Fibroblast of skin of left quadriceps (primary cell): ENCODE measurements around the gene PREX1.
"Not testable (repeated sequence)": the region's sequence is repeated elsewhere in the genome, so short reads cannot be mapped to it uniquely, and the experiment has no call there.

Source experiments
- DNase-seq, 2 experiments: peaks; one replicate each; pipeline ENCODE4 v3.0.0-alpha.2; 2013; ENCODE audit warnings: low read depth in 2 of 2

Gene PREX1

DNA sequence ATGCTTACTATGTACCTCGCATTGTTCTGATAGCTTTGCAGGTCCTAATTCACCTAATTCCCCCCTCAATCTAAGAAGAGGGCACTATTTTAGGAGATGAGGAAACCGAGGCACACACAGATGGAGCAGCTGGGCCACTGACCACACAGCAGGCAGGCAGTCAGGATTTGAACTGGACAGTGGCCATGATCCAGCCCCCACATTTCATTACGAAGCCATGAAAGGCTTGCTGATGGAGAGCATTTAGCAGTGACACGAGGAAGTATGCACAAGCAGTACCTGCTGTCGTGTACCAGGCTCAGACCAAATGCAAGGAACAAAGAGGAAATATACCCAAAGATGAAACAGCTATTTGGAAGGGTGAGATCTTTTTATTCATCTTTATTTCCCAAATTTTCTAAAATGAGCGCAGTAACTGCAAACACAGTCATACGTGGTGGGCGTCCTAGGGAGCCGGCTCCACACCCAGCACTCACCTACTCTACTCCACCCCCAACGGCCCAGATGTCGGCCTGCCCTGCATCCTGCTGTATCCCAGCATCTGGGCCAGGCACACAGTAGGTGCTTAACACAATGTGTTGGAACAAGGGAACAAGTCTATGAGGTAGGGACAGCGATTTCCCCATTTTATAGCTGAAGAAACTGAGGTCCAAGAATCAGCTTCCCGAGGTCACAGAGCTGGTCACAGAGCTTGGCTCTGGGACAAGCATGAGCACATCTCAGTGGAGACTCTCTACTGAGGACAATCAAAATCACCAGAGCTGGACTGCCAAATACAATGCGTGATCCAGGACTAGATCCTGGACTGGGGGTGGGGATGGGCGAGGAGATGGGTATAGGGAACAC is 15.0 kb downstream of the PREX1 start:
- no peak for DNase-seq

DNA sequence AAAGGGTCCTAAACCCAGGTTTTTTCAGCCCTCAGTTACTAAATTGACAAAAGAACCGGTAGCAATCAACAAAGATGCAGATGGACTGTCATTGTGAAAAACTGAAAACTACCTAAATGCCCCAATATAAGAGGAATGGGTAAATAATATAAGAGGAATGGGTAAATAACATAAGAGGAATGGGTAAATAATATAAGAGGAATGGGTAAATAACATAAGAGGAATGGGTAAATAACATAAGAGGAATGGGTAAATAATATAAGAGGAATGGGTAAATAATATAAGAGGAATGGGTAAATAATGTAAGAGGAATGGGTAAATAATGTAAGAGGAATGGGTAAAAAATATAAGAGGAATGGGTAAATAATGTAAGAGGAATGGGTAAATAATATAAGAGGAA is 15.7 kb downstream of the PREX1 start:
- not testable (repeated sequence) for DNase-seq

DNA sequence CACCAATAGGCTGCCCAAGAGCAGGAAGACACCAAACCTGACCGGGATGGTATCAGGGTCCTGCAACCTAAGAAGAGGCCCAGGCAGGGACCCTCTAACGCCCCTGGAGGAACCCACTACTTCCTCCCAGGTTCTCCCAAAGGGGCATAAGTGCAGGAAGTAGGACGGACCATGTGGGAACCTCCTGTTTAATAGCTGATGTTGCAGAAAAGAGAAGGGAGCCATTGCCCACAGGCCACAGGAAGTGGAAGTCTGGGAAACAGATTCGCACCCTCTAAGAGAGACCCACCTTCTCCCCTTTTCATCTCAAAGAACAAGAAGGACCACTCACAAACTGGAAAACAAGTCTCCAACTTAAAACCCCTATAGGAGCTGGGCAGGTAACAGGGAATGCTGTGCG is 18.1 kb downstream of the PREX1 start:
- DNase-seq: no peak

DNA sequence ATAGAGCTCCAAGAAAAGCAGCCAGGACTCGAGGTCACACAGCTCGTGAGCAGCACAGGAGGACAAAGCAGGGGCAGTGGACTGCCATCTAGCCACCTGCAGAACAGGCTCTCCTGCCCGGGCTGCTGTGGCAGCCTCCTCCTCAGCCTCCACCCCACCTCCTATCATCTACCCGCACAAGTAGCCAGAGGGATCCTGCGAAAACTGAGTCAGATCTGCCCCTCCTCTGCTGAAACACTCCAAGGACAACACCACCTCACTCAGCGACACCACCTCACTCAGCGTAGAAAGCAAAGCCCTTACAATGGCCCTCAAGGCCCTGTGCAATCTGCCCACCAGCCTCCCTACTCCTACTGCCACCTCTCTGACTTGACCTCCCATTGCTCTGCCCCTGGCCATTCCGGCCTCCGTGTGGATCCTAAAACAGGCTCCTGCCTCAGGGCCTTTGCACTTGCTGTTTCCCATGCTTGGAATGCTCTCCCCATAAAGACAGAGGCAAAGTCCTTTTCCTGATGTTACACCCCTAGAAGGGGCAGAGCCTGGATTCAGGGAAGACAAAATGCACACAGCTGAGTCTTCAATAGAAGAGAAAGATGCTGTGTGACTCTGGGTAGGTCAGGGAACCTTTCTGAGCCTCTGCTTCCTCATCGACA is 19.3 kb downstream of the PREX1 start:
- DNase-seq: no peak

DNA sequence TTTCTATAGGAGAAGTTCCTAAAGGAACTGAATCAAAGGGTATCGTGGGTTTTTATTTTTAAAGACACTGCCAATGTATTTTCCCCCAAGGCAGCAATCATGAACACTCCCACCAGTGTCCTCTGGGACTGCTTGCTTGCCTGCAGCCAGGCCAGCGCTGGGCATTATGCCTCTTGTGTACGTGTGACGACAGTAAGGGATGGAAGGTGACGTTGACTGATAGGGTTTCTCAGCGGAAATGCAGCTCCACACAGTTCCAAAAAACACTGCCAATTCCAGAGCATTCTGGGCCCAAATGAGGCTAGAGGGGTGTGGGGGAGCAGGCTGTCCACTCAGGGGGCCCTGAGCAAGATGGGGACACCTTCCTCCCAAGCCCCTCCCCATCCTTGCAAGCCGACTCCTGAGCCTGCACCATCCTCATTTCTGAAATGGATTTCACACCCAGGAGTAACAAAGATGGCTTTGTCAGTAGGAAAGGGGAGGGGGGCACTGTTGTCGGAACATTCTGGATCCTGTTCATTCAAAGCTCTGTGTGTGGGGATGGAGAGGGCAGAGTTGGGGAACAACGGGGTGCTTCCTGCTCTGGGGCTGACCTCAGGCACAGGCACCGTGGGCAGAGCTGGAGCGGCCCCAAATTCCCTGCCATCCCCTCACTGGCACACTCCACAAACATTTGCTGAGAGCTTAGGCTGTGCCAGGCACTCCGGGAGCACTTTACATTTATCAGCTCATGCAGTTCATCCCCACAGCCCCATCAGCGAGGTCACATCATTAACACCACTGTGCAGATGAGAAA is 20.0 kb downstream of the PREX1 start:
- DNase-seq: no peak

DNA sequence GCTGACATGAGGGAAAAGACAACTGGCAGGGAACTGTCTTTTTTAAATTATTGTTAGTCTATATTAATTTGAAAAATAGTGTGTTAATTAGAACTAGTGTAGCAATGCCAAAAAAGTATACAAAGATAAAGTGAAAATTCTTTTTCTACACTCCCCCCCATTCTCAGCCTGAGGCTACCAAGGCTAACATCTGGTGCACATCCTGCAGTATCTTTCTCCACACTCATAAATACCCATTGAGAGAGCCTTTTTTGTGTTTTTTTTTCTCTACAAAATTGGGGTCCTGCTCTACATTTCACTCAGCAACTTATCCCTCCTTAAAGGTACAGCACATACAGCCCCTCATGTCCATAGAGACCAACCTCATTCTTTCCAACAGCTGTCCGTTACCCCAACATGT is 20.7 kb downstream of the PREX1 start:
- no peak for DNase-seq

DNA sequence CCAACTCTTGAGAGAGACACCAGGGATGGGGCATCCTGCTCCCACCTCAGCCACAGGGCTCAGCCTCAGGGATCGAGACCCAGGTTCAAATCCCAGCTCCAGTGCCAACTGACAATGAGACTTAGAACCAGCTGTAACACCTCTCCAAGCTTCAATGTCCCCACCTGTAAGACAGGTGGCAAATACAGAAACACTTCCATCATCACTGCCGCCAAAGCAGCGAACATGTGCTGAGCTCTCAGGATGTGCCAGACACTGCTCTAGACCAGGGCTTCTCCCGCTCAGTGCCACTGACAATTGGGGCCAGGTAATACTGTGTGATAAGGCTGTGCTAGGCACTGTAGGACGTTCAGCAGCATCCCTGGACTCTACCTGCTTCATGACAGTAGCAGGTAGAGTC is 22.1 kb downstream of the PREX1 start:
- DNase-seq: no peak

DNA sequence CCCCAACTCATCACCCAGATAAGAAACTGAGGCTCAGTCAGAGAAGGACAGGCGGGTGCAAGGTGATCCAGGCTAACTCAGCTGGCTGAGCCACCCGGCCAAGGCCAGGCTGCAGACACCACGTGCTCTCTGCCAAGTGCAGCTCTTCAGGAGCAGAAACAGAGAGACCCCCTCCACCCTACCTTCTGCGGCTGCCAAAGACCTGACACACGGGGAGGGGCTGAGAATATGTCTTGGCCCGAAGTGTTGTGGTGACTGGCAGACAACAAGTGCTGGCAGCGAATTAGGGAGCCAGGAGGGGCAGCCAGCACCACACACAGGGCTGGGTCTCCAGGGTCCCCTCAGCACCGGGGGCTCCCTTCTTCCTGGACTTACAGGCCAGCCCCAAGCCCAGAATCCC is 22.5 kb downstream of the PREX1 start:
- no peak for DNase-seq

DNA sequence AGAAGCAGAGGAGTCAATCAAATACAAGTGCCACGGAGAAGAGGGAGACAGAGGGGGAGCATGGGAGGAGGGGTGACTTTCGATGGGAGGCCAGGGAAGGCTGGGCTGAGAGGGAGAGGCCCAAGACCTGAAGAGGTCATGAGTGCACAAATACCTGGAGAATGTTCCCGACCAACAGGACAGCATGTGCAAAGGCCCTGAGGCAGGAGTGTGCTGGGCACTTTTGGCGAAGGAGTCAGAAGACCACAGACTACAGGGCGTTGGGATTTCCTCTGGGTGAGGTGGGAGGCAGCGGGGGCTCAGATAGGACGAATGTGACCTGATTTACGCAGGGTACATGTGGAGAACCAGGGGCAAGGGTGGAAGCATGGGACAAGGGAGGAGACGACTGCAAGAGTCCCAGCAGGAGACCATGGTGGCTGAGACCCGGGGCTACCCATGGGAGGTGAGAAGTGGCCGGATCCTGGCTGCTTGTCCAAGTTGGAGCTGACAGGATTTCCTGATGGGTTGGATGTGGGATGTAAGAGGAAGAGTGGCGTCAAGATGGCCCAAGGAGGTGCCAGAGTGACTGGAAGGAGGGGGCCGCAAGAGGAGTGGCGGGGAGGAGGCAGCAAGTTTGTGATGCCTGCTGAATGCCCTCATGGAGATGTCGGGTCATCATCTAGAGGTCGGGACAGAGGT is 23.4 kb downstream of the PREX1 start:
- DNase-seq: no peak

DNA sequence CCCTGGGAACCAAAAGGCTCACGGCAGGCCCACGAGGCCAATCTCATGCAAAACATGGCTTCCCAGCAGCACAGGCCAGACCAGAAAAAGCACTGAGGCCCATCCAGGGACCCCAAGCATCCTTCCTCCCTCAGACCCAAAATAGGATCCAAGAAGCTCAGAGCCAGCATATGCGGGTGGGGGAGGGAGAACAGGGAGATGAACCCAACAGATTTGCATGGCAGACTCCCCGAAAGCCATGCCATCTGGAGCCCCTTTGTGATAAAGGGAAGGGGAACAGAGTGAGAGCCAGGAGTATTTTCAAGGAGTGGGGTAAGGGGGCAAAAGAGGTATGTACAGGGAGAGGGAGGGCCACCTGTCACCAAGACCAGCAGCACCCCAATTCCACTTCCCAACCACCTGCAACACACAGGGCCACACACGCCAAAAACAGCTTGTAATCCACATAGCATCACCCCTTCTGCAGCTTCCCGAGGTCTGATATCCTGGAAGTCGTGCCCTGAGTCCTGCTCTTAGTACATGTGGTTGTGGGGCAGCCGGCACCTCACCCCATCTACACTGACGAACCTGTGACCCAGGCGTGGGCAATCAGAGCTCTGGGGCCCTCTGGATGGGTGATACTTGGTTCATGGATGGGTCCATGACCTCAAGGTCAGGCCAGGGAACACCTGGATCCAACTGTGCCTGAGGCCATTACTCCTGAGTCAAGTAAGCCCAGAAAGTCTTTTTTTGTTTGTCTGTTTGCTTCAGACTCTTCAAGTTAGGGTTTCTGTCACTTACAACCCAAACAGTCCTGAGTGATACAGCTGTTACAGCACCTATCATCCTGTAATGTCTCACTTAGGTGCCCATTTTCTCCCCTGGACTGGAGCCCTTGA is 24.4 kb downstream of the PREX1 start:
- no peak for DNase-seq

DNA sequence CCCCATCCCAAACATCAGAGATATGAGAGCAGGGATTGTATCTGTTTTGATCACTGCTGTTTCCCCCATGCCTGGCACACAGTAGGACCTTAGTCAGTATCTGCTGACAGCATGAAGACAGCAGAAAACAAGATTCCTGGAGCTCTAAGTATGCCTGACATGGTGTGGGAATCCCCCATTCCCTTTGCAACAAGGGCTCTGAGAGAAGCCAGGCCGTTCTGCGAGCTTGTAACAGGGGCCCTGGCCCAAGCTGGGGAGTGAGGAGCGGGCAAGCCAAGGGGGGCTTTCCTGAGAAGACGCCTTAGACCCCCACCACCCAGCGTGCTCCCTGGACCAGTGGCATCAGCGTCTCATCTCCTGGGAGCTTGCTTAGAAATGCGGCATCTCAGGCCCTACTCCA is 25.2 kb downstream of the PREX1 start:
- DNase-seq: no peak

DNA sequence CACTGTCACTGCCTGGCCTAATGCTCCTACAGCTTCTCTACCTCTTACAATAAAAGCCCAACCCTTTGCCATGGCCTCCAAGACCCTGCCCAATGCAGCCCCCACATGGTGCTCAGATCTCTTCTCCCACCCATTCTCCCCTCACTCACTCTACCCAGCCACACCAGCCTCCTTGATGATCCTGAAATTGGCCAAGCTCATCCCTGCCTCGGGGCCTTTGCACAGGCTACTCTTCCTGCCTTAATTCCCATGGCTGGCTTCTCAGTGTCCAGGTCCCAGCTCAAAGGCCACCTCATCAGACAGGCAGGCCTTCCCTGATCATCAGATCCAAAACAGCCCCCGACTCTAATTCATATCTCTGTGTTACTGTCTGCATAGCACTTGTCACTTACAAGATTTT is 25.6 kb downstream of the PREX1 start:
- DNase-seq: no peak

DNA sequence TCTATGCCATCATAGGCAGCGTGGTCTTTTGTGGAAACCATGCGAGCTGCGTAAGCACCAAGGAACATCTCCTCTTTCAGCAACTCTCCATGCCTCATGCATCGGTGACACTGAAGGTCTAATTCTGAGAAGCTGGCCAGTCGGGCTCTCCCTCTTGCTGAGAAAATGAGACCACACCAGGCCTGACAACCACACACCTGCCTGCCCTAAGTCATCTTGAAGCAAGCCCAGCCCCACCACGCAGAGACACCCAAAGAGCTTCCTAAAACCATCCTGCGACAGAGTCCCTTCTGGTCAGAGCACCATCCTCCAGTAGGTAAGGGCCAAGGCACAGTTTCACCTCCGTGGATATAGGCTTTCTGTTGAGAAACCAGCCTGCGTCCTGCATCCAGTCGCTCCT is 26.6 kb downstream of the PREX1 start:
- DNase-seq: no peak

DNA sequence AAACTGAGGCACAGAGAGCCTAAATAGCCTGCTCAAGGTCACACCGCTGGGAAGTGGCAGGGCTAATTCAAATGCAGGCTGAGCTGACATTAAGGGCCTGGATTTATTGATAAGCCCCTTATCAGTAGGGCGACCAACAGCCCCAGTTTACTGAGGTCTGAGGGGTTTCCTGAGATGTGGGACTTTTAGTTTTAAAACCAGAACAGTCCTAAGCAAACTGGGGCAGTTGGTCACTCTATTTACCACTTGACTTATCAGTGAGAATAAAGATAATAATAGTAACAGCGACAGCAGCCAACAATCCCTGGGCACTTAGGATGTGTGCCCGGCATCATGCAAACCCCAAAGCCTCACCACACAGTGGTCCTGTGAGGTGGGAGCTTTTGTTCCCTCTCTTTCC is 27.6 kb downstream of the PREX1 start:
- no peak for DNase-seq

DNA sequence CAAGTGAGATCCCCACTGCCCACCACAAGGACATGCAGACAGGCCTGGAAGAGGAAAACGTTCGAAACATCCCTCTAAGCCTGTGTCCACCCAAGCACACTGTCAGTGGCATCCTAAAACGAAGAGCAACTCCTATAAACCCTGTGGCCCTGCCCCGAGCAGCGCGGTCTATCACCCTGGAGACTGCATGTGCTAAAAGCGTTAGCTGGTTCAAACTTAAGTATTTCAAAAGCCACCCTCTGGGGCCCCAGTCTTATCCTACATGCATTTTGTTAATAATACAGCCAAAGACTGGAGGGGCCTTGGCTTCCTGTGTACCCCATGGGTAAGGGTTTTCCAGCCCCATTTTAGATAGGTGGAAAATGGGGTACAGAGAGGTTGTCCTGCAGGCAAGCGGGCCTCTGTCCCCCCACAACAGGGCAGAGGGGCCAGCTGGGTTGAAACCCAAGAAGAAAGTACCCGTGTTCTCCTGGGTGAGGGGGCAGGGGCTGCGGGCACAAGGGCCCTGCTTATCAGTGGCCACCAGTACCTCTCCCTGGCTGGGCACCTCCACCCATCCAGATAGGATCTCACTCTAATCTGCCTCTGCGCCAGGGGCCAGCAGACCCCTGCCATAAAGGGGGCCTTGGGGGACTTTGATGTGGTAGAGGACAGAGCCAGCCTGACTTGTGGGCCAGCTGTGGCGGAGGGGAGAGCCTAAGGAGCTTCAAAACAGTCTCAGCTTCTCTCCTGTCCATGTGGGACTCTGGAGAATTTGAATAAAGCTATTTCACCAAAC is 28.3 kb downstream of the PREX1 start:
- no peak for DNase-seq

DNA sequence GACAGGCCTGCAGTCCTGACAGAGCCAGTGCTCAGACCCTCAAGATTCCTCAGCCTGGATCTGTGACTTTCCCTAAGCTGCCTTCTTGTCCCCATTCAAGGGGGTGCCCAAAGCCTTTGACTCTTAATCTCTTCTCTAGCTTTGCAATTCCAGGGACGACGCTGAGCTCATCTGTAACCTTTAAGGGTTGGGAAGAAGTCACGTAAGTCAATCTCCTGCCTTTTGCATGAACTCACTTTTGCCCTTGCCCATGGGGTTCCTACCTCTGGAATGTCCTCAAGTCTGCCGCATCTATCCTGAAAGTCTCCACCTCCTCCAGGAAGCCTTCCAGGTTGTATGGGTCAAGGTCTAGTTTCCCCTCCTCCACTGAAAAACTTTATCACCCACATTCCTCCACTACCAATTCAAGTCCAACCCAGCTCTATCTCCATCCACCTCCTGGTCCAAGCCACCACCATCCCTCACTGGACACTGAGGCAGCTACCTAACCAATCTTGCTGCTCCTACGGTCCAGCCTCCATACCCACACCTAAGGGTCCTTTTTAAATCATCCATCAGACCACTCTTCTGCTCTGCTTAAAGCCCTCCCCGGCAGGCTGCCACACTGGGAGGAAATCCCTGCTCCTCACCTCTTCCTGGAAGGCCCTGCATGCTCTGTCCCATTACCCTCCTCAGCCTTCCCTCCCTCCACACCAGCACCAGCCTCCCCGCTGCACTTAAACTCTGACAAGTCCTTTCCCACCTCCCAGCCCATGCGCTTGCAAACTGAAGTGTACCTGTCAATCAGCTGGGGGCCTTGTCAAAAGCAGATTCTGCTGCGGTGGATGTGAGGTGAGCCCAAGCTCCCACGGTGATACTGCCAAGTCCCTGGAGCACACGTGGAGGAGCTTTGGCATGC is 29.7 kb downstream of the PREX1 start:
- no peak for DNase-seq

DNA sequence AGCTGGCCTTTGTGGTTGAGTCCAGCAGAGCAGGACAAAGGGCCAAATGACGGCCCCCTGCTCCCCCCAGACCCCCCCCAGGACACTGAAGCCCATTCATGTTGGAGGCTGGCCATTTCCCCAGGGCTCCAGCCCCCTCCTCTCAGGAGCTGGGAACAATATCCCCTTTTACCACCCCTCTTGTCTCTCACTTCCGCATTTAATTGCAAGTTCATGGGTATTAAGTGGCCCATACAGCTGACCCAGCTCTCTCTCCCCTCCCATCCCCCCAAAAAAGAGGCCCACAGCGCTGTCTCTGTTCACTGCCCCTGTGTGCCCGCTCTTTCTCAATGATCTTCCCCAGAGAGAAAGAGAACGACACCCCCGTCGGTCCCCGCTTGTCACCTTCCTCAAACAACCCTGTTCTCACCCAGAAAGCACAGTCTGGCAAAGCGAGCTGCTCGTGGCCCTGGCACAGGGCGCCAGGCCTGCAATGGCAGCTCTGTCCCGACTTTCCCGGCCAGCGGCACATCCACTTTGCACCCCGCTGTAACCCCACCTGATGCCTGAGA is 30.4 kb downstream of the PREX1 start:
- DNase-seq: no peak

DNA sequence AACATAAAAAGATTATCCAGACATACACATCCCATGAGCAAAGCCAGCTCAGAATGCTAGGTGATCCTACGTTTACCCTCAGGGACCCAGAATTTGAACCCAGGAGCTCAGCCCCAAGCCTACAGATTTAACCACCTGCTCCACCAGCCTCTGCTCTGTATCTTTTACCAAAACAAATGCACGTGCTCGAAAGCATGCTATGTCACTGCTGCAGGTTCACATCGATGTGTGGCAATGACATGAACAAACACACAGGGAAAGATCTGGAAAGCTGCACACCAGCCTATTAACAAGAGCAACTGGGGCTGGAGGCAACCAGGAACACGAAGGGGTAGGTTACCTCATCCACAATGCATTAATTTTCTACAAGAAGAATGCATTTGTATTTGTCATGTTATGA is 32.1 kb downstream of the PREX1 start:
- no peak for DNase-seq
